ENCODE data around the gene TENT4A. TPM values are rescaled to one million over a fixed set of nuclear protein-coding genes. Genes with fewer than 3 reads are reported as not detected.
A peak's percentile ranks its signal among the peaks of the same experiment; 100 is the strongest.

TENT4A gene
- total RNA-seq, 3 donors from 2014 or later (not counting 1 experiment from before 2014, with no cell fraction given): 36.0 to 65.6 (median 44.9) TPM

DNA sequence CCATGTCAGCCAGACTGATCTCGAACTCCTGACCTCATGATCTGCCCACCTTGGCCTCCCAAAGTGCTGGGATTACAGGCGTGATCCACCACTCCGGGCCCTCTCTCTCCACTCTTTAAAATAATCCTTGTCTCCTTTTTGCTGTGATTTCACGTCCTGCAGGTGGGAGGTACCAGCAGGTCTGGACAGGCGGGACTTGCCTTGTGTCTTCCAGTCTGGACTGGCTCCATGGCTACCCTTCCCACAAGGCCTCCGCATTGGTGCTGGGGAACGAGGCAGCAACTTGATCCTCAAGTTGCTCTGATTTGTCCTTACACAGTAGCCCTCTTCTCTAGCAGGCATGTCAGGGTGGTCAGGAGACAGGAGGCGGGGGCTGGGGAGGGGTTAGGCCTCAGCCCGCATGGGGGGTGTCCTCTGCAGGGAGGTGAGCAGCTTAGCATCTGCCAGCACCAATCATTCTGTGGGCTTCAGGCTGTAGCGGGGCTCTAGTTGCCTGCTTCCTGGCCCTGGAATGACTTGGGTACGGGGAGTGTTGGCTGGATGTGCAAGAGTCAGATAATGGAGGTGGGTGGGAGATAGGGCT is 54.3 kb downstream of the TENT4A start:
- intact Hi-C loops (cut with micrococcal nuclease): loop anchor here (5.0 kb wide), 3 partner anchors 70 to 1050 kb away; no protein-coding TSS in a partner anchor
- DNase-seq: no peak

DNA sequence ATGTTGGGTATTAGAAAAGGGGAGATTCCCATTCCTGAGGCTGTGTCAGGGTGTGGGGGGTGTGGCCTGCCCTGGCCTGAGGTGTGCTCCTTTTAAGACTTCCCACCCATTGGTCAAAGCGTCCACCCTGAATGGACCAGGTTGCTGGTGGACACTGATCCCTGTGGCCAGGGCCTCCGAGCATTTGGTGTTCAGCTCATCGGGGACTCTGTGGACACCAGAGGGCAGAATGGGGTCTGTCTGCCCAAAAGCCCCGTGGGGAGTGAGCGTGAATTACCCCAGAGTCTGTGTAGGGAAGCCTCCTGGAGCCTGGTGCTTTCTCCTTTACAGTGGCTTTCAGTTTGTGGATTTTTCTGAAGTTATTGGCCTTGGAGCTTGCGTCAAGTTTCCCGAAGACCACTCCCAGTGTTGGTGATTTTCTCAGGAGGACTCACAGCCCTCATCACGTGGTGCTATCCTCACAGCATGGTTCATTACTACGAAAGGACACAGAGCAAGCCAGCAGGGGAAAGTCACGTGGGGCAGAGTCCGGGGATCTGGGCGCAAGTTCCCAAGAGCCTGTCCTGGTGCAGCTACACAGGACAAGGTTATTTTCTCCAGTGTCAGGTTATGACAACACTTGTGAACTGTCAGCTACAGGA is 55.5 kb downstream of the TENT4A start:
- no peaks in the 10 kb centered on the region for H3K27me3 Mint-ChIP-seq (ENCODE audit: low read depth in 2 of 2)
- WGBS (ENCODE audit: insufficient coverage): 94% methylated on average over 12 of the region's 12 CpGs
- H3K4me1 ChIP-seq (ENCODE audit: control insufficient read depth, insufficient read depth, low read length): peaks cover 18% of the 10 kb centered on the region
- H3K27ac Mint-ChIP-seq: no peak overlapping the region
- intact Hi-C loops (cut with micrococcal nuclease): loop anchor here (5.0 kb wide), 3 partner anchors 69 to 1049 kb away; no protein-coding TSS in a partner anchor
- DNase-seq: no peak
- no peak for ATAC-seq
- H3K36me3 Mint-ChIP-seq: no peaks in the 10 kb centered on the region
- no peaks in the 10 kb centered on the region for H3K27me3 ChIP-seq (ENCODE audit: control insufficient read depth, insufficient read depth, low read length)
- no peak overlapping the region for H3K27ac ChIP-seq (ENCODE audit: low read length)
- no peaks in the 10 kb centered on the region for H3K9me3 Mint-ChIP-seq
- no peaks in the 10 kb centered on the region for H3K36me3 ChIP-seq (ENCODE audit: control insufficient read depth, insufficient read depth, low read length)
- TF ChIP-seq CTCF (IDR thresholded peaks at IDR 0.05): no peak
- no peak overlapping the region for H3K4me3 Mint-ChIP-seq
- peaks cover 7 to 8% of the 10 kb centered on the region in 2 donors for H3K4me1 Mint-ChIP-seq
- no peaks in the 10 kb centered on the region for H3K9me3 ChIP-seq (ENCODE audit: control insufficient read depth, insufficient read depth, low read length)
- no peak overlapping the region for H3K4me3 ChIP-seq (ENCODE audit: low read length)

More for the DNA sequence above, 54.3 kb downstream of the TENT4A start:
- Mint-ChIP-seq H3K27ac (peak overlapping the region in 1 of 2 donors; percentile 2), H3K4me1 (peaks cover 7 to 8% of the 10 kb centered on the region in 2 donors), H3K36me3 (no peaks in the 10 kb centered on the region), H3K9me3 (no peaks in the 10 kb centered on the region), H3K27me3 (ENCODE audit: low read depth in 2 of 2) (no peaks in the 10 kb centered on the region), H3K4me3 (no peak overlapping the region)
- Histone ChIP-seq H3K9me3 (ENCODE audit: control insufficient read depth, insufficient read depth, low read length) (no peaks in the 10 kb centered on the region), H3K4me1 (ENCODE audit: control insufficient read depth, insufficient read depth, low read length) (peaks cover 18% of the 10 kb centered on the region), H3K27ac (ENCODE audit: low read length) (no peak overlapping the region), H3K27me3 (ENCODE audit: control insufficient read depth, insufficient read depth, low read length) (no peaks in the 10 kb centered on the region), H3K36me3 (ENCODE audit: control insufficient read depth, insufficient read depth, low read length) (no peaks in the 10 kb centered on the region), H3K4me3 (ENCODE audit: low read length) (no peak overlapping the region)
- WGBS (ENCODE audit: insufficient coverage): 95% methylated on average over 11 of the region's 11 CpGs
- ATAC-seq: no peak
- no peak for TF ChIP-seq CTCF (IDR thresholded peaks at IDR 0.05)

GRCh38 chr5:6770826-6771607 is 57.8 kb downstream of the TENT4A start:
- DNase-seq: no peak
- no peak for TF ChIP-seq CTCF (IDR thresholded peaks at IDR 0.05)
- H3K36me3 Mint-ChIP-seq: no peaks in the 10 kb centered on the region
- Histone ChIP-seq H3K9me3 (ENCODE audit: control insufficient read depth, insufficient read depth, low read length) (no peaks in the 10 kb centered on the region), H3K27me3 (ENCODE audit: control insufficient read depth, insufficient read depth, low read length) (no peaks in the 10 kb centered on the region), H3K27ac (ENCODE audit: low read length) (no peak overlapping the region), H3K4me1 (ENCODE audit: control insufficient read depth, insufficient read depth, low read length) (peaks cover 27% of the 10 kb centered on the region), H3K36me3 (ENCODE audit: control insufficient read depth, insufficient read depth, low read length) (no peaks in the 10 kb centered on the region), H3K4me3 (ENCODE audit: low read length) (no peak overlapping the region)
- 85% methylated on average over 10 of the region's 11 CpGs for WGBS (ENCODE audit: insufficient coverage)
- intact Hi-C loops (cut with micrococcal nuclease): no loop called here
- no peak overlapping the region for H3K27ac Mint-ChIP-seq
- H3K27me3 Mint-ChIP-seq (ENCODE audit: low read depth in 2 of 2): peaks cover 0 to 6% of the 10 kb centered on the region in 2 donors
- ATAC-seq: no peak
- H3K4me1 Mint-ChIP-seq: peaks cover 15 to 17% of the 10 kb centered on the region in 2 donors
- H3K9me3 Mint-ChIP-seq: no peaks in the 10 kb centered on the region
- H3K4me3 Mint-ChIP-seq: no peak overlapping the region
